Measurements from ENCODE around the gene UBR4.

GRCh38 chr1:19055001-19055400, 155.1 kb downstream of the UBR4 start:
- no peak for TF ChIP-seq CTCF (IDR thresholded peaks at IDR 0.05)
- no peak for TF ChIP-seq EP300 (IDR thresholded peaks at IDR 0.05)
- no peak for TF ChIP-seq POLR2AphosphoS5 (IDR thresholded peaks at IDR 0.05)
- TF ChIP-seq POLR2A (IDR thresholded peaks at IDR 0.05) = no peak

Measured in suprapubic skin (tissue), 4 donors.